Stimulated activated CD4-positive, alpha-beta T cell treated with anti-CD3 and anti-CD28 coated beads, Interleukin-2, amount 100 ng/mL, for 4 hours (primary cell): ENCODE results near the gene KDF1.
A peak's percentile ranks its signal among the peaks of the same experiment; 100 is the strongest.

Source experiments
- DNase-seq: peaks from one replicate; pipeline ENCODE4 v3.0.0-alpha.2; 2020; ENCODE audit warnings: low read depth

KDF1 gene

GRCh38 chr1:26915204-26915842 lies 44.9 kb downstream of the KDF1 start:
- DNase-seq: no peak

DNA sequence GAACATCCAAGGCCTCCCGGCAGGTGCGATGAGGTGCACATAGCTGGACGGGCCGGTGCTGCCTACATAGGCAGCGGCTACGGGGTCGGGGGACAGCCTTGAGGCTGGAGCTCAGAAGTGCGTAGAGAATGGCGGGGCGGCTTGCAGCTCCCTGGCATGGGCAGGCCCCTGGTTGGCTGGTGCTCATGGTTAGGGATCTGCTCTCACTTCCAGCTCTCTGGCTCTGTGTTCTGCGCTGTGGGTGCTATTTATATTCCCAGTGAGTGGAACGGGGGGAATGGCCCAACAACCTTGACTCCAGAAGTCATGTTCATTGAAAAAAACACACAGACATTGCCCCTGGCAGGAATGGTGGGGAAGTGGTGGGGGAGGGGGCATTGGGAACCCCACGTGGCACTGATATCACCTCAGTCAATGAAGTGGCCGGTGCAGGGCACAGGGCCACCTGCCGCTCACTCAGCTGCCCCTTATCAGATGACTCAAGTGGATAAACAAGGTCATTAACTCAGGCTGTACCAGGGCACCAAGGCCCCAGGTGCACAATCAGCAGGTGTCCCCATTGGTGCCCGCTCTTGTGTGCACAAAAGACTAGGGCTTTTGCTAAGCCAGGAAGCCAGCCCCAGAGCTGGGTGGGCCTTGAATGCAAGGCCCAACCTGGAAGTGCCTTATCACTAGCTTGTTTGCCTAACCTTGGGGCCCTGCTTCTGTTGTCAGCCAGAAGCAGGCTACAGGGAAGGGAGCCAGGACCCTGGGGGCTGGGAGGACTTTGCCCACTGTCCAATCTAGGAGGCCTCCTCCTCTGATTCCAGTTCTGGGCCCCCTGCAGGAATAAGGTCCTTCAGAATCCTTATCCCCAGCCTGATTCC lies 46.3 kb downstream of the KDF1 start, which contains the start of gene NR0B2:
TSS of gene NR0B2 (minus strand) at position 222 of the 866 bp plus-strand sequence. CDS start at position 187, 35 bp downstream.
- DNase-seq: no peak

DNA sequence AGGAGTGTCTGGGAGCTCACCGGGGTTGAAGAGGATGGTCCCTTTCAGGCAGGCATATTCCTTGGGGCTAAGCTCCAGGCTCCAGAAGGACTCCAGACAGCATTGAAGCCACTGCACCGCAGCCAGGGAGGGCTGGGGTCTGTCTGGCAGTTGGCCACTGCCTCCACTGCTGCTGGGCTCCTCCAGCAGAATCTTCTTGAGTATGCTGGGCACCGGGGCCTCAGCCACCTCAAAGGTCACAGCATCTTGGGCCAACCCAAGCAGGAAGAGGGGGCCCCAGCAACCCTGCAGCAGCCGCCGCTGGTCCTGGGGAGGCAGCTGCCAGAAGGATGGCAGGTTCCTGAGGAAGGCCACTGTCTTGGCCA lies 46.9 kb downstream of the KDF1 start:
- DNase-seq: no peak

- no peak for DNase-seq
Observed at GRCh38 chr1:26912147-26912490, 48.1 kb downstream of the KDF1 start.

- no peak for DNase-seq
Observed at GRCh38 chr1:26911399-26912146, 48.7 kb downstream of the KDF1 start.

- no peak for DNase-seq
Observed at GRCh38 chr1:26910343-26911160, 49.7 kb downstream of the KDF1 start.

DNA sequence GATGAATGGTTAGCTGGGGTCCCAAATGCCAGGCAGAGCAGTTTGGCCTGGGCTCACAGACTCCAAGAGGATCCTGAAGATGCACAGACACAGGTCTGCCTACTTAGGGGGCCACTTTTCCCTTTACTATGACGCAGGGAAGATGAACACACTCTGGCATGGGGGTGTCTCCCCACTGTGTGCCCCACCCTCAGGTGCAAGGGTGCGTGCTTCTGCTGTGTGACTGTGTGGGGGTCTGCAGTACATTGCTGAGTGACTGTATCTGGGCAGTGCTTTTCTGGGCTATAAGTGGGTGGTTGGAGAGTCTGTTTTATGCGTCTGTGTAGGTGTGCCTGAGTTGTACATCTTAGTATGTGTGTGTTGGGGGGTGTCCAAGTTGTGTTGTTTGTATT lies 50.3 kb downstream of the KDF1 start:
- DNase-seq: no peak

- DNase-seq: no peak
Observed at GRCh38 chr1:26907071-26907917, 53.0 kb downstream of the KDF1 start.

GRCh38 chr1:26900815-26901511 lies 59.3 kb downstream of the KDF1 start:
- DNase-seq: no peak

DNA sequence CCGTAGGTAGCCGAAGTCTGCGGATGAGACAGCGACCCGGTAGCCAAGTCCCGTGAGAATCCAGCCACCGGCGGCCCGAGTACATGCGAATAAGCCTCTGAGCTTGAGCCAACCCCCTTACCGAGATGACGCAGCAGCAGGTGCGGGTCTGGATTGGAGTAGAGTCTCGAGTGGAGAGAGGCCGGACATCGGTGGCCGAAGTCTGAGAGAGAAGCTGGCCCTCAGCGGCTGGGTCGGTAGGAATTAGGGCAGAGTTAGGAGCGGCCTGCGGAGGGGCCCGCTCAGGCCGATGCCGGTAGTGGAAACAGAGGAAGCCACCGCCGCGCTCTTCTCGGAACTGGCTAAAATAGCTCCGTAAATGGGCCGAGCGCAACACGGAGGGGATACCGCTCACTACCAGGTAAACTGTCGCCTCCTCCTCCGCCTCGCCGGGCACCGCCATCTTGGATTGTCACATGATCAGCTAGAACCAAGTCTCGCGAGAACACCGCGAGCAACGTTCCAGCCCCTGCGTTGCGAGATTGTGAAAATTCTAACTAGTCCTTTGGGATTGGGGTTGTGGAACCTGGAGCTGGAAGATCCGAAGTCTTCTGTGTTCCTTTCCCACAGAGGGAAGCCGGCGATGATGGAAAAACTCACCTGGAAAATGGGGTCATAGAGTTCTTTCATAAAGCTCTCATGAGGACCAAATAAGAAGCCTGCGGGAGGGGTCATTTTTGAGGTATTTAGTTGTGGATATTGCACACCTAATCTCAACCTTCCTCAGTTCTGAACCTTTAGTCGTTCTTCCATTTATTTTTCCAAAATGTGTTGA lies 60.1 kb downstream of the KDF1 start, which contains the start of gene GPATCH3:
TSS of gene GPATCH3 (minus strand) at position 467 of the 814 bp plus-strand sequence. CDS start at position 442, 25 bp downstream.
- peak; percentile 84 for DNase-seq
